Measurements from ENCODE around the gene USP53.
"Not testable (repeated sequence)": the region's sequence is repeated elsewhere in the genome, so short reads cannot be mapped to it uniquely, and the experiment has no call there.

Gene USP53

DNA sequence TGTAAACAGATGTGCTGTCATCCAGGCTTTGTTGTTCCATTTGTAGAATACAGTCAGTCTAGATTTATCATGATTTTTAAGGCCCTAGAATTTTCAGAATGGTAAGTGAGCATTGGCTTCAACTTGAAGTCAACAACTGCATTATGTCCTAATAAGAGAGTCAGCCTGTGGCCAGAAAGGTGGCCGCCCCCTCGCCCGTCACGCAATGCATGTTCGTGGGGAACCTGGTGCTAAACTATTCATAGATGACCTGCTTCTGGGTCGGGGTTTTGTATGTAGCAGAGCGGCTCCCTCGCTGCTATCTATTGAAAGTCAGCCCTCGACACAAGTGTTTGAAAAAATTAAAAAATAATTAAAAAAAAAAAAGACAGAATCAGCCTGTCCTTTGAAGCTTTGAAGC lies 24.7 kb downstream of the USP53 start:
- ATAC-seq (ENCODE audit: low read depth) (no peak), DNase-seq (ENCODE audit: low spot score in 2 of 2) (no peak)
- Mint-ChIP-seq H3K27me3 (no peaks in the 10 kb centered on the region), H3K9me3 (no peaks in the 10 kb centered on the region), H3K27ac (no peak overlapping the region), H3K36me3 (peaks cover 16% of the 10 kb centered on the region), H3K4me1 (peaks cover 10% of the 10 kb centered on the region), H3K4me3 (no peak overlapping the region)

- no peak for DNase-seq (ENCODE audit: low spot score in 2 of 2)
- no peak overlapping the region for H3K27ac Mint-ChIP-seq
- H3K27me3 Mint-ChIP-seq = no peaks in the 10 kb centered on the region
- no peak overlapping the region for H3K4me3 Mint-ChIP-seq
- H3K4me1 Mint-ChIP-seq = peaks cover 10% of the 10 kb centered on the region
- H3K9me3 Mint-ChIP-seq = no peaks in the 10 kb centered on the region
- ATAC-seq (ENCODE audit: low read depth) = no peak
- H3K36me3 Mint-ChIP-seq = peaks cover 15% of the 10 kb centered on the region
These were observed 25.1 kb downstream of the USP53 start for GRCh38 chr4:119237642-119238041.

GRCh38 chr4:119238068-119238722 lies 25.7 kb downstream of the USP53 start:
- H3K4me3 Mint-ChIP-seq = no peak overlapping the region
- DNase-seq (ENCODE audit: low spot score in 2 of 2) (no peak), ATAC-seq (ENCODE audit: low read depth) (no peak)
- H3K4me1 Mint-ChIP-seq = peaks cover 8% of the 10 kb centered on the region
- no peaks in the 10 kb centered on the region for H3K9me3 Mint-ChIP-seq
- no peaks in the 10 kb centered on the region for H3K27me3 Mint-ChIP-seq
- H3K36me3 Mint-ChIP-seq = peaks cover 15% of the 10 kb centered on the region
- H3K27ac Mint-ChIP-seq = no peak overlapping the region

GRCh38 chr4:119240128-119240527 lies 27.6 kb downstream of the USP53 start:
- ATAC-seq (ENCODE audit: low read depth) = no peak
- no peaks in the 10 kb centered on the region for H3K27me3 Mint-ChIP-seq
- H3K4me3 Mint-ChIP-seq = no peak overlapping the region
- H3K36me3 Mint-ChIP-seq = peaks cover 15% of the 10 kb centered on the region
- H3K9me3 Mint-ChIP-seq = no peaks in the 10 kb centered on the region
- no peak overlapping the region for H3K27ac Mint-ChIP-seq
- peaks cover 8% of the 10 kb centered on the region for H3K4me1 Mint-ChIP-seq
- DNase-seq (ENCODE audit: low spot score in 2 of 2) = no peak

DNA sequence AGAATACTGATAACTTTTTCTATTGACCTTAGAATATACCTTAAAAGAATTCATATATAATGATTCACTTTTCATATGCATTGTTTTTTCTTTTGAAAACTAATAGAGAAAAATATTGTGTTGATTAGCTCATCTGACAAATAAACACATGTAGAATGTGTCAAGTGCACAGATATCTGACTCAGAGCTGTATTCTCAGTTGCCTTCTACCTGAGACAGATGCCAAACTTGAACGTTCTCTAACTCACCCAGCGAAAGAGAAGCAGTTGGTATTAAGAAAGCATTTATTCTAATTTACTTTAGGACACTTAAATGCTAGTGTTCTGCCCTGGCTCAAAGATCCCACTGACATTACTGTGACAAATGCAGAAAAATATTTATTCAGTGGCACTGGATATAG lies 28.1 kb downstream of the USP53 start:
- Mint-ChIP-seq H3K36me3 (peaks cover 13% of the 10 kb centered on the region), H3K27me3 (no peaks in the 10 kb centered on the region), H3K4me3 (no peak overlapping the region), H3K27ac (no peak overlapping the region), H3K4me1 (peaks cover 8% of the 10 kb centered on the region), H3K9me3 (no peaks in the 10 kb centered on the region)
- DNase-seq (ENCODE audit: low spot score in 2 of 2) (no peak), ATAC-seq (ENCODE audit: low read depth) (no peak)

DNA sequence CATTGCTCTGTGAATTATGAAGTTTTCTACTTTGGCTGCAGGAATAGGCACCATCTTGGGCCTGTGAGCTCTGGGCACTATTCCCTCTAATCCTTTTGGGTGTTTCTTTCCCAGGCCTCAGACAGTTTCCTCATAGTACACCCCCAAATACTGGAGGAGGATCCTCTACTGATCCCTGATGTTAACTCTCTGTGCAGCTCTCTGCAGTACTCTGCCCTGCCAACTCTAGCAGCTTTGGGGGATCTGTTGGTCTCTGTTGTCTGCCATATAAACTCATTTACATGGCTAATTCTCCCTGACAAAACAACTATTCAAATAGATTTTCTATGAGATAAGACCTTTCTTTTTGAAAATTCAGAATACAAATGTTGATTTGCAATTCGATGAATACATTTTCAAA lies 29.9 kb downstream of the USP53 start:
- Mint-ChIP-seq H3K36me3 (peaks cover 9% of the 10 kb centered on the region), H3K4me3 (no peak overlapping the region), H3K27ac (no peak overlapping the region), H3K4me1 (peaks cover 8% of the 10 kb centered on the region), H3K27me3 (no peaks in the 10 kb centered on the region), H3K9me3 (no peaks in the 10 kb centered on the region)
- ATAC-seq (ENCODE audit: low read depth) (no peak), DNase-seq (ENCODE audit: low spot score in 2 of 2) (no peak)

DNA sequence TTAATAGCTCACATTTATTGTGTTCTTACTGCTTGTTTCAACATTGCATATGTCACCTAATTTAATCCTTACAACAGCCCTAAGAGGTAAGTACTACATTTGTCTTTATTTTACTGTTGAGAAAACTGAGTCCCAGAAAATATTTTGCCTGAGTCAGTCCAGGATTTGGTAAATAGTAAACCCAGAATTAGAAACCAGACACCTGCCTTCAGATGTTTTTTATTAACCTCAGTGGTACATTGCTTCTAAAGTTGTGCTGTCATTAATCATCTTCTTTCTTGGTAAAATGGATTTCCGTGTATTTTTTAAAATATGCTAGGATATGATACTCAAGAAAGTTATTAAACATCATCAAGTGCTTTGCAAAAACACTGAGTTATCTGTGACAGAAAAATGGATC lies 31.4 kb downstream of the USP53 start:
- Mint-ChIP-seq H3K4me3 (no peak overlapping the region), H3K27me3 (no peaks in the 10 kb centered on the region), H3K27ac (no peak overlapping the region), H3K4me1 (peaks cover 6% of the 10 kb centered on the region), H3K9me3 (no peaks in the 10 kb centered on the region), H3K36me3 (peaks cover 12% of the 10 kb centered on the region)
- DNase-seq (ENCODE audit: low spot score in 2 of 2) (no peak), ATAC-seq (ENCODE audit: low read depth) (no peak)

DNA sequence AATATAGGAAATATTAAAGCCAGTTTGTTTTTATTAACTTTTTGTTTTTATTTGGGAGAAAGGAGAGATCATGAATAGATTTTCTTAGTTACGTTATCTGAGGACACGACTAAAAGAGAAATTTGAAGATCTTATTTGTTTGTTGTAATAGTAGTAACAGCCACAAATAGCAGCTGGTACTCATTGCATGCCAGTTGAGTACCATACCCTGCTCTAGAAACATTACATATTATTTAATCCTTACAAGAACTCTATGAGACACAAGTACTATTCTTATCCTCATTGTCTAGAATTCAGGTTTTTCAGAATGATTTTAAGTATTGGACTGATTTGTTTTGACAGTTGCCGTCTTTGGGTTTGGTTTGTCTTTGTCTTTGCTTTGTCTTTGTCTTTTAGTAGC lies 31.8 kb downstream of the USP53 start:
- Mint-ChIP-seq H3K9me3 (no peaks in the 10 kb centered on the region), H3K27me3 (no peaks in the 10 kb centered on the region), H3K4me1 (peaks cover 6% of the 10 kb centered on the region), H3K4me3 (no peak overlapping the region), H3K36me3 (peaks cover 13% of the 10 kb centered on the region), H3K27ac (peak overlapping the region; percentile 1)
- no peak for ATAC-seq (ENCODE audit: low read depth)
- DNase-seq (ENCODE audit: low spot score in 2 of 2) = no peak

DNA sequence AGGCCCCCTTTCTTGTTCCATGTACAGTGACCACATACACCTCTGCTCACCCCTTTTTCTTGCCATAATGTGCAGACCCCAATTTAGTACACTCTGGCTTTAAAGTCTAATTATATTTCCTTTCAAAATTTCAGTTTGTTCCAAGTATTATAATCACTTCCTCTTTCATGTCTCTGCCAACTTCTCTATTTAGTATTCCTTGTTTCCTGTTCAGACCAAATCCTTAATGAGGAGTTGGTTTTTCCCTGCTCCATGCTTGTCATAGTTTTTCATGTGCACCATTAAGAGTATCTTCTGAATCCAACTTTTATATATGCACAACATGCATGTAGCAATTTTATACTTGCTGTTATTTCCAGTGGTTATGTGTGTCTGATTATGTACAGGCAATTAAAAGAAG lies 32.3 kb downstream of the USP53 start:
- Mint-ChIP-seq H3K27me3 (no peaks in the 10 kb centered on the region), H3K4me3 (no peak overlapping the region), H3K9me3 (no peaks in the 10 kb centered on the region), H3K27ac (peak overlapping the region; percentile 1), H3K4me1 (peaks cover 6% of the 10 kb centered on the region), H3K36me3 (peaks cover 13% of the 10 kb centered on the region)
- ATAC-seq (ENCODE audit: low read depth) (no peak), DNase-seq (ENCODE audit: low spot score in 2 of 2) (no peak)

DNA sequence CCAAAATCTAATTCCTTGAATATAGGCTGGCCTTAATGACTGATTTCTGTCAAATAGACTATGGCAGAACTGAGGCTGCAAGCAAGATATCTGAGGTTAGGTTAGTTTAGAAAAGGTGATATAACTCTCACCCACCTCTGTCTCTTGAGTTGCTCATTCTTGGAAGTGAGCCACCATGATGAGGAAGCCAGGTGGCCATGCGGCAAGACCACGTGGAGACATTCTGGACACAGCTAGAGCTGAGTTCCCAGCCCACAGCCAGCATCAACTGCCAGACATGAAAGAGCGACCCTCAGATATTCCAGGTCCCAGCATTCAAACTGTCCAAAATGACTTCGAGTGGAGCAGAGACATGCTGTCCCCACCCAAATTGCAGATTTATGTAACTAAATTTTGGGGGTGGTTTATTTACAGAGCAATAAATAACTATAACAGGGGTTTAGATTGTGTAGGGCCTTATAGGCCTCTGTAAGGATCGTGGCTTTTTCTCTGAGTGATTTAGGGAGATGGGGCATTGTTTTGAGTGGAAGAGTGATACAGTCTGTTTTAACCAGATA lies 33.7 kb downstream of the USP53 start:
- ATAC-seq (ENCODE audit: low read depth) (no peak), DNase-seq (ENCODE audit: low spot score in 2 of 2) (no peak)
- no peaks in the 10 kb centered on the region for H3K27me3 Mint-ChIP-seq
- H3K36me3 Mint-ChIP-seq = peaks cover 17% of the 10 kb centered on the region
- no peak overlapping the region for H3K27ac Mint-ChIP-seq
- peaks cover 6% of the 10 kb centered on the region for H3K4me1 Mint-ChIP-seq
- no peaks in the 10 kb centered on the region for H3K9me3 Mint-ChIP-seq
- no peak overlapping the region for H3K4me3 Mint-ChIP-seq

DNA sequence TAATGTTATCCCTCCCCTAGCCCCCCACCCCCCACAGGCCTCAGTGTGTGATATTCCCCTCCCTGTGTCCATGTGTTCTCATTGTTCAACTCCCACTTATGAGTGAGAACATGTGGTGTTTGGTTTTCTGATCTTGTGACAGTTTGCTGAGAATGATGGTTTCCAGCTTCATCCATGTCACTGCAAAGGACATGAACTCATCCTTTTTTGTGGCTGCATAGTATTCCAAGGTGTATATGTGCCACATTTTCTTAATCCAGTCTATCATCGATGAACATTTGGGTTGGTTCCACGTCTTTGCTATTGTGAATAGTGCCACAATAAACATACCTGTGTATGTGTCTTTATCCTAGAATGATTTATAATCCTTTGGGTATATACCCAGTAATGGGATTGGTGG lies 38.5 kb downstream of the USP53 start:
- not testable (repeated sequence) for H3K9me3 Mint-ChIP-seq; ATAC-seq (ENCODE audit: low read depth); DNase-seq (ENCODE audit: low spot score in 2 of 2); H3K27me3 Mint-ChIP-seq; H3K27ac Mint-ChIP-seq; H3K4me3 Mint-ChIP-seq; H3K4me1 Mint-ChIP-seq
- peaks cover 52% of the 10 kb centered on the region for H3K36me3 Mint-ChIP-seq

- H3K9me3 Mint-ChIP-seq; H3K4me1 Mint-ChIP-seq; H3K27ac Mint-ChIP-seq; DNase-seq (ENCODE audit: low spot score in 2 of 2); ATAC-seq (ENCODE audit: low read depth); H3K4me3 Mint-ChIP-seq; H3K27me3 Mint-ChIP-seq: not testable (repeated sequence)
- H3K36me3 Mint-ChIP-seq = peaks cover 44% of the 10 kb centered on the region
These were observed 42.7 kb downstream of the USP53 start for GRCh38 chr4:119255223-119255622.

DNA sequence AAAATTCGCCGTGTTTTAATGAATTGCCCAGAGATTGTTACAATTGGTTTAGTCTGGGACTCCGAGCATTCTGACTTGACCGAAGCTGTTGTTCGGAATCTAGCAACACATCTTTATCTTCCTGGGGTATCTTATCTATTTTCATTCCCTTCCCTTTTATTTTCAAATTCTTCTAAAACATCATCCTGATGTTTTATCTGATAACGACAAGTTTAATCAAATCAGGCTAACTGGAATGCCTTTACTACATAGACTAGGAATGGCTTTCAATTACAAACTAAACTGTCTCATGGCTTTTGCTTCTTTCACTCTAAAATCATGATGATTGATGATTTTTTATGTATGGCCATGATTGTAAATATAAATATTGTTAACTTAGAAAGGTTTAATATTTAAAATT lies 48.0 kb downstream of the USP53 start:
- Mint-ChIP-seq H3K9me3 (no peaks in the 10 kb centered on the region), H3K4me1 (no peaks in the 10 kb centered on the region), H3K36me3 (peaks cover 18% of the 10 kb centered on the region), H3K27me3 (no peaks in the 10 kb centered on the region), H3K4me3 (no peak overlapping the region), H3K27ac (no peak overlapping the region)
- DNase-seq (ENCODE audit: low spot score in 2 of 2) (no peak), ATAC-seq (ENCODE audit: low read depth) (no peak)

- ATAC-seq (ENCODE audit: low read depth) (no peak), DNase-seq (ENCODE audit: low spot score in 2 of 2) (no peak)
- H3K4me1 Mint-ChIP-seq = no peaks in the 10 kb centered on the region
- H3K4me3 Mint-ChIP-seq = no peak overlapping the region
- no peaks in the 10 kb centered on the region for H3K27me3 Mint-ChIP-seq
- H3K36me3 Mint-ChIP-seq = peaks cover 22% of the 10 kb centered on the region
- peaks cover 5% of the 10 kb centered on the region for H3K9me3 Mint-ChIP-seq
- H3K27ac Mint-ChIP-seq = no peak overlapping the region
These were observed 49.5 kb downstream of the USP53 start for GRCh38 chr4:119261986-119262385.

GRCh38 chr4:119264743-119265142 lies 52.2 kb downstream of the USP53 start:
- Mint-ChIP-seq H3K4me3 (no peak overlapping the region), H3K4me1 (no peaks in the 10 kb centered on the region), H3K27me3 (no peaks in the 10 kb centered on the region), H3K36me3 (peaks cover 19% of the 10 kb centered on the region), H3K27ac (no peak overlapping the region), H3K9me3 (peaks cover 5% of the 10 kb centered on the region)
- DNase-seq (ENCODE audit: low spot score in 2 of 2) (no peak), ATAC-seq (ENCODE audit: low read depth) (no peak)
